Measurements from ENCODE around the gene ARID1A. TPM values are rescaled to one million over a fixed set of nuclear protein-coding genes. Genes with fewer than 3 reads are reported as not detected.

The ARID1A gene
- total and polyA plus RNA-seq, 2 of the 8 experiments (the other 6 are each of a cell fraction or from before 2014, with no cell fraction given): 52.1 to 103 TPM

DNA sequence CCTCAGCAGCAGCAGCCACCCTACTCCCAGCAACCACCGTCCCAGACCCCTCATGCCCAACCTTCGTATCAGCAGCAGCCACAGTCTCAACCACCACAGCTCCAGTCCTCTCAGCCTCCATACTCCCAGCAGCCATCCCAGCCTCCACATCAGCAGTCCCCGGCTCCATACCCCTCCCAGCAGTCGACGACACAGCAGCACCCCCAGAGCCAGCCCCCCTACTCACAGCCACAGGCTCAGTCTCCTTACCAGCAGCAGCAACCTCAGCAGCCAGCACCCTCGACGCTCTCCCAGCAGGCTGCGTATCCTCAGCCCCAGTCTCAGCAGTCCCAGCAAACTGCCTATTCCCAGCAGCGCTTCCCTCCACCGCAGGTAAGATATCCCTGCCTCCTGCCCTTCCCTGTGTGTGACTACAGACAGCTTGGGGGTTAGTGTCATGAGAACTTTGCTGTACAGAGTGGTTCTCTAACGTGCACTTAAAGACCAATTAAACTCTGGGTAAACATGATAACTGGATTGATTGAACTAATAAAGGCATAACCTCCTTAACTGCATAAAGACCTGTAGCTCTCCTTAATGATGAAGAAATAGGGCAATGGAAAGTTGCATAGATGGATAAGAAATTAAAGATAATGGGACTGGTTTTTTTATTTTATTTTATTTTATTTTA, 35.6 kb downstream of the ARID1A start:
- no peak overlapping the region for H2AFZ ChIP-seq (ENCODE audit: low read length)
- peaks cover 29 to 33% of the 10 kb centered on the region in 2 experiments for H4K20me1 ChIP-seq (replicated peaks in 1 of 2; ENCODE audit: control insufficient read depth in 1 of 2, insufficient read depth in 2 of 2, low read length in 2 of 2)
- FAIRE-seq (no peak), DNase-seq (ENCODE audit: low read depth in 1 of 2, low spot score in 2 of 2) (no peak)
- no peak overlapping the region for H4K5ac ChIP-seq (ENCODE audit: insufficient read length, low read depth, low read length)
- no peak overlapping the region for H3K14ac ChIP-seq (ENCODE audit: insufficient read length)
- no peak overlapping the region for H2BK15ac ChIP-seq (ENCODE audit: low read length)
- no peaks in the 10 kb centered on the region for H3K27me3 ChIP-seq (replicated peaks in 1 of 4; ENCODE audit: control insufficient read depth in 3 of 4, extremely low read depth in 1 of 4, insufficient read depth in 3 of 4, low read length in 3 of 4)
- no peak overlapping the region for H3K4me2 ChIP-seq (ENCODE audit: insufficient read depth in 1 of 2, low read depth in 2 of 2, low read length in 2 of 2)
- peaks cover 34 to 72% (median 60%) of the 10 kb centered on the region in 4 experiments for H3K36me3 ChIP-seq (ENCODE audit: control insufficient read depth in 2 of 4, insufficient read depth in 4 of 4, low read length in 3 of 4)
- H2BK20ac ChIP-seq (ENCODE audit: low read length): no peak overlapping the region
- no peak overlapping the region for H2AK5ac ChIP-seq (ENCODE audit: low read depth, low read length)
- H4K91ac ChIP-seq (replicated peaks; ENCODE audit: insufficient read length, low read length): no peak overlapping the region
- WGBS, 2 experiments (ENCODE audit: extremely low coverage in 1 of 2, insufficient coverage in 1 of 2, insufficient read length in 1 of 2, insufficient replicate concordance in 2 of 2, low coverage in 1 of 2, low lambda C conversion rate in 2 of 2, missing lambda C conversion rate in 1 of 2): 90% methylated on average over 11 of the region's 11 CpGs; no CpG with 5 or more reads in 1 of the 2 experiments
- peaks cover 18 to 83% of the 10 kb centered on the region in 2 experiments for H3K79me2 ChIP-seq (ENCODE audit: control insufficient read depth in 1 of 2, insufficient read depth in 2 of 2, low read length in 2 of 2)
- H3K4me1 ChIP-seq (replicated peaks in 1 of 4; ENCODE audit: control insufficient read depth in 3 of 4, insufficient read depth in 4 of 4, low read length in 3 of 4): peaks cover 7 to 14% (median 11%) of the 10 kb centered on the region in 4 experiments; a peak in 6 of 7 replicates
- no peak overlapping the region for H3K4me3 ChIP-seq (ENCODE audit: extremely low read depth in 1 of 4, insufficient read depth in 2 of 4, low read depth in 3 of 4, low read length in 4 of 4)
- H3K18ac ChIP-seq (ENCODE audit: extremely low read depth, low read length): no peak overlapping the region
- H3K23ac ChIP-seq (ENCODE audit: insufficient read length): no peak overlapping the region
- H3K79me1 ChIP-seq (ENCODE audit: low read depth, low read length): peaks cover 6% of the 10 kb centered on the region; the same call in 1 of the 2 replicates
- CTCF ChIA-PET (ENCODE audit: partially characterized antibody): interaction anchor here (0.7 to 3.4 kb wide), 2 partner anchors 33 to 1139 kb away, joined by 3 to 11 read pairs; no protein-coding TSS in a partner anchor
- POLR2A ChIA-PET (ENCODE audit: partially characterized antibody): interaction anchor here (1.2 to 1.7 kb wide), 3 partner anchors 8 to 15 kb away, joined by 3 to 7 read pairs (median 4); no protein-coding TSS in a partner anchor
- H3K23me2 ChIP-seq (ENCODE audit: low read depth, low read length): no peaks in the 10 kb centered on the region; the same call in 1 of the 2 replicates
- H3K56ac ChIP-seq (replicated peaks; ENCODE audit: insufficient read length, low read depth, low read length): no peak overlapping the region
- H2BK5ac ChIP-seq (ENCODE audit: low read depth, low read length): no peak overlapping the region
- no peak overlapping the region for H2BK120ac ChIP-seq (replicated peaks; ENCODE audit: low read depth, low read length)
- H3K4ac ChIP-seq (replicated peaks; ENCODE audit: insufficient read length, low read depth, low read length): no peak overlapping the region
- H2BK12ac ChIP-seq (ENCODE audit: low read depth, low read length): no peak overlapping the region
- H3K9me3 ChIP-seq (ENCODE audit: insufficient read depth in 2 of 2, low read depth in 1 of 2, low read length in 1 of 2): no peaks in the 10 kb centered on the region
- peak overlapping the region; percentile 0 for H4K8ac ChIP-seq (ENCODE audit: extremely low read depth, insufficient read depth, low read length)
- no peak overlapping the region for H3K9ac ChIP-seq (replicated peaks in 1 of 4; ENCODE audit: extremely low read depth in 1 of 4, low read depth in 3 of 4, low read length in 3 of 4)
- no peak overlapping the region for H3K27ac ChIP-seq (ENCODE audit: low read depth, low read length)
- TF ChIP-seq JUND (IDR thresholded peaks at IDR 0.05; ENCODE audit: low read length) (no peak), BCL11A (IDR thresholded peaks at IDR 0.05; ENCODE audit: low read depth in 2 of 2, low read length in 2 of 2) (no peak), CHD1 (IDR thresholded peaks at IDR 0.05; ENCODE audit: low read depth, low read length) (no peak), NANOG (IDR thresholded peaks at IDR 0.05; ENCODE audit: insufficient read depth, low read depth, low read length, poor library complexity, severe bottlenecking) (no peak), RBBP5 (IDR thresholded peaks at IDR 0.05; ENCODE audit: borderline replicate concordance, low read depth, low read length) (no peak), HDAC6 (IDR thresholded peaks at IDR 0.05; ENCODE audit: low read depth, low read length) (no peak), CEBPB (IDR thresholded peaks at IDR 0.05; ENCODE audit: low read depth, low read length) (no peak), TAF7 (optimal IDR thresholded peaks at IDR 0.05; ENCODE audit: borderline replicate concordance, low read depth, low read length) (no peak), SAP30 (IDR thresholded peaks at IDR 0.05; ENCODE audit: insufficient read depth, insufficient replicate concordance, low read length) (no peak), SRF (IDR thresholded peaks at IDR 0.05; ENCODE audit: low read depth, low read length) (no peak), SP2 (IDR thresholded peaks at IDR 0.05; ENCODE audit: low read length) (no peak)
- TF ChIP-seq, protein P1, sequence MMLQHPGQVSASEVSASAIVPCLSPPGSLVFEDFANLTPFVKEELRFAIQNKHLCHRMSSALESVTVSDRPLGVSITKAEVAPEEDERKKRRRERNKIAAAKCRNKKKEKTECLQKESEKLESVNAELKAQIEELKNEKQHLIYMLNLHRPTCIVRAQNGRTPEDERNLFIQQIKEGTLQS (IDR thresholded peaks at IDR 0.05; ENCODE audit: insufficient read depth, low read depth, low read length): no peak

Measured in H1 (cell line).